Small intestine (tissue), 7 donors: ENCODE measurements around the gene CLIP2. TPM values are rescaled to one million over a fixed set of nuclear protein-coding genes. Genes with fewer than 3 reads are reported as not detected.
"Not testable (repeated sequence)": the region's sequence is repeated elsewhere in the genome, so short reads cannot be mapped to it uniquely, and the experiment has no call there.

Source experiments
- DNase-seq, 2 donors: peaks; one replicate each; pipeline versions ENCODE4 v3.0.0 to v3.0.0-alpha.2; 2013
- FAIRE-seq: peaks from 2 replicates; lab custom pipeline; 2012; peaks lifted over from hg19 to GRCh38; lab: Jason Lieb, UNC
- H3K27ac ChIP-seq, 3 donors: one replicate each; pipeline ENCODE4 v1.5.1; 2013; ENCODE audit warnings: low read length in 2 of 3, mild to moderate bottlenecking in 2 of 3, control low read depth in 1 of 3, inconsistent platforms in 1 of 3, low read depth in 1 of 3, moderate library complexity in 1 of 3
- H3K27me3 ChIP-seq, 3 donors: one replicate each; pipeline ENCODE4 v1.6.1; 2013; ENCODE audit warnings: low read length in 3 of 3, inconsistent platforms in 1 of 3; ENCODE audit not compliant: control insufficient read depth in 3 of 3, insufficient read depth in 3 of 3
- H3K36me3 ChIP-seq, 3 donors: one replicate each; pipeline ENCODE4 v1.6.1; 2013; ENCODE audit warnings: low read length in 3 of 3, inconsistent platforms in 1 of 3, low read depth in 1 of 3, mild to moderate bottlenecking in 1 of 3, moderate library complexity in 1 of 3; ENCODE audit not compliant: control insufficient read depth in 3 of 3, insufficient read depth in 2 of 3
- H3K4me1 ChIP-seq, 3 donors: one replicate each; pipeline ENCODE4 v1.6.1; 2013; ENCODE audit warnings: low read length in 2 of 3, inconsistent platforms in 1 of 3, low read depth in 1 of 3, mild to moderate bottlenecking in 1 of 3, moderate library complexity in 1 of 3; ENCODE audit not compliant: control insufficient read depth in 3 of 3, insufficient read depth in 2 of 3
- H3K4me3 ChIP-seq, 3 donors: one replicate each; pipeline ENCODE4 v1.5.1; 2013; ENCODE audit warnings: low read length in 3 of 3, control low read depth in 1 of 3, inconsistent platforms in 1 of 3, low read depth in 1 of 3, mild to moderate bottlenecking in 1 of 3, moderate library complexity in 1 of 3
- H3K9me3 ChIP-seq, 2 donors: one replicate each; pipeline ENCODE4 v1.6.1; 2013; ENCODE audit warnings: low read depth in 1 of 2, low read length in 1 of 2; ENCODE audit not compliant: control insufficient read depth in 2 of 2, insufficient read depth in 1 of 2
- WGBS, 3 donors: extraction: QIAGEN DNeasy Blood & Tissue Kit; methylation state at CpG; one replicate each; pipeline ENCODE4 v1.1.7; 2013; 5-methylcytosine and 5-hydroxymethylcytosine counted together
- polyA plus RNA-seq, 4 donors: library from polyadenylated mRNA; stranded (reverse) in 3 of 4; unstranded in 1 of 4; fragments of 200-250 nt in 3 of 4; fragments of 120-200 nt in 1 of 4; gene quantifications; one replicate each; pipeline versions ENCODE4 v1.2.1 to v1.2.3, GENCODE V29; 2013
- donor health status: healthy with polysubstance abuse.
- donor health status: control.
- donor health status: control.
- donor health status: Bipolar disorder and iron deficiency.
- donor health status: healthy.

The CLIP2 gene
- polyA plus RNA-seq, 4 donors: 11.3 to 25.9 (median 16.4) TPM

DNA sequence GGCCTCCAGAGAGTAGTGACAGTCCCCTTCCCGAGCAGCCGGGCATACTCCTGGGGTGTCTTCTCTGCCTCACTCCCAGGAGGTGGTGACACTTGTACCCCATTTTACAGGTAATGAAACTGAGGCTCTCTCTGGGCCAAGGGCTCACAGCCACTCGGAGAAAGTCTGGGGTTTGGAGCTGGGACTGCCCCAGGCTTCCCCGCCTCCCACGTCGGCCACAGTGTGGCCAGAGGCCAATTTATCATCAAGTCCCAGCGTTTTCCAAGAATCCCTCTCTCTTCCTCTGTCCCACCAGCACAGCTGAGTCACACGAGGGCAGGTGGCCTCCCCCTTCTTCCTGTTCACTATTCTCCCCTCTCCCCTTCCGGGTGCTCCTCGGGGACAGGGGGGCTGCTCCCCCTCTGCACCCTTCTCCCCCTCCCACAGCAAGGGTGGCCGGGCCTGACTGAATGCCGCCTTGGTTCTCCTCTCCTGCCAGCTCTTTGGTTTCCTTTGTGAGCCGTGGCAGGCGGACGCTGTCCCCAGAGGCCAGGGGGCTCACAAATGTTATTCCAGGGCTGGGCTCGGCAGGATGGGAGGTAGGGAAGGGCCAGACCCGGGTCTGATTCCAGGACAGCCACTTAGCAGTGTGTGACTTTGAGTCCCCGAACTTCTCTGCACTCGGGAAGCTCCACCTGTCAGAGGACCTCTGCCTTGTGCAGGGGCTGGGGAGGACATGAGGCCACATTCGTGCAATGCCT, 17.7 kb downstream of the CLIP2 start:
- Histone ChIP-seq H3K36me3 (peaks cover 0 to 7% (median 0%) of the 10 kb centered on the region in 3 donors), H3K4me3 (no peak overlapping the region), H3K4me1 (peaks cover 0 to 6% (median 0%) of the 10 kb centered on the region in 3 donors), H3K9me3 (no peaks in the 10 kb centered on the region), H3K27ac (peak overlapping the region in 1 of 3 donors; percentile 37), H3K27me3 (no peaks in the 10 kb centered on the region)
- WGBS, 3 donors: 31 to 55% (median 40%) methylated on average over 20 of the region's 20 CpGs
- FAIRE-seq (no peak), DNase-seq (peak in 1 of 2 donors; percentile 31)

DNA sequence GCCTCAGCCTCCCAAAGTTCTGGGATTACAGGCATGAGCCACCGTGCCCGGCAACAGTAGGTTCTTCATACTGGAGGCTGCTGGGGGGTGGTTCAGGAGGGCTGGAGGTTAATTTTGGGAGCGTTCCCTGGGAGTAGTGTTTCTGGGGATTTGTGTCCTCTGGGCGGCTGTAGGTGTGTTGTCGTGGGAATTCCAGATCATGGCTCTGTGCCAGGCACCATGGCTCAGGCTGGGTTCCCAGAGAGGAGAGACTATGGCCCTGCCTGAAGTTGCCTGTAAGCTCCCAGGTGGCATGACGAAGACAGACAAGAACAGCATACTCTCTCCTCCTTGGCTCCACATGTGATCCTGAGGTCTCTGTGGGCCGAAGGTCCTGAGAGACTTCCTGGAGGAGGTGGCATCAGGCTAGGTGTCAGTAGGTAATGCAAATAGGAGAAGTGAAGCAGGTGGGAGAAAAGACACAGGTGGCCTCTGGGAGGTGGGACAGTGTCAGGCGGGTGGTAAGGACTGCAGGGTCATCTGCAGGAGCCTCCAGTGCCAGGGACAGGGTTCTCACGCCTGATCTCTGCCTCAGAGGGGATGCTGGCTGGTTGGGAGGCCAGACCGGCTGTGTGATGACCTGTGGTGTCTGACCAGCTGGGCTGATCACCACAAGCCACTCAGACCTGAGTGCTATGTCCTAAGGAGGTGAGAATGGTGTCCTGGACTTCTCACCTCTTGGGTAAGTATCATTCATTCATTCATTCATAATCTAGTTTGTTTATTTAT, 18.7 kb downstream of the CLIP2 start:
- H3K27me3 ChIP-seq: no peaks in the 10 kb centered on the region
- FAIRE-seq (no peak), DNase-seq (no peak)
- peaks cover 0 to 6% (median 0%) of the 10 kb centered on the region in 3 donors for H3K4me1 ChIP-seq
- 57 to 80% (median 73%) methylated on average over 10 of the region's 10 CpGs for WGBS, 3 donors
- no peaks in the 10 kb centered on the region for H3K9me3 ChIP-seq
- no peak overlapping the region for H3K27ac ChIP-seq
- no peak overlapping the region for H3K4me3 ChIP-seq
- H3K36me3 ChIP-seq: peaks cover 0 to 11% (median 0%) of the 10 kb centered on the region in 3 donors

DNA sequence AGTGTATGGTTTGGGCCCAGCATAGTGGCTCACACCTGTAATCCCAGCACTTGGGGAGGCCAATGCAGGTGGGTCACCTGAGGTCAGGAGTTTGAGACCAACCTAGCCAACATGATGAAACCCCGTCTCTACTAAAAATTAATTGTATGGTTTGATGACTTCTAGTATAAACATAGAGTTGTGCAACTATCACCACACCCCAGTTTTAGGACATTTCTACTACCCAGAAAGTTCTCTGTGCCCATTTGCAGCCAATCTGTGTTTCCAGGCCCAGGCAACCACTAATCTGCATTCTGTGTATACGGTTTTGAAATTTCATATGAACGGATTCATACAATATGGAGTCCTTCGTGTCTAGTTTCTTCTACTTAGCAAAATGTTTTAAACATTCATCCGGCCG, 20.0 kb downstream of the CLIP2 start:
- H3K27me3 ChIP-seq: no peaks in the 10 kb centered on the region
- 86 to 89% (median 89%) methylated on average over 6 of the region's 6 CpGs for WGBS, 3 donors
- H3K4me1 ChIP-seq: peaks cover 0 to 6% (median 0%) of the 10 kb centered on the region in 3 donors
- no peak overlapping the region for H3K4me3 ChIP-seq
- FAIRE-seq (no peak), DNase-seq (no peak)
- no peaks in the 10 kb centered on the region for H3K9me3 ChIP-seq
- H3K27ac ChIP-seq: no peak overlapping the region
- peaks cover 0 to 11% (median 0%) of the 10 kb centered on the region in 3 donors for H3K36me3 ChIP-seq

- H3K27ac ChIP-seq: no peak overlapping the region
- FAIRE-seq (no peak), DNase-seq (peak in 1 of 2 donors; percentile 37)
Observed at GRCh38 chr7:74311305-74311744, 22.1 kb downstream of the CLIP2 start.

DNA sequence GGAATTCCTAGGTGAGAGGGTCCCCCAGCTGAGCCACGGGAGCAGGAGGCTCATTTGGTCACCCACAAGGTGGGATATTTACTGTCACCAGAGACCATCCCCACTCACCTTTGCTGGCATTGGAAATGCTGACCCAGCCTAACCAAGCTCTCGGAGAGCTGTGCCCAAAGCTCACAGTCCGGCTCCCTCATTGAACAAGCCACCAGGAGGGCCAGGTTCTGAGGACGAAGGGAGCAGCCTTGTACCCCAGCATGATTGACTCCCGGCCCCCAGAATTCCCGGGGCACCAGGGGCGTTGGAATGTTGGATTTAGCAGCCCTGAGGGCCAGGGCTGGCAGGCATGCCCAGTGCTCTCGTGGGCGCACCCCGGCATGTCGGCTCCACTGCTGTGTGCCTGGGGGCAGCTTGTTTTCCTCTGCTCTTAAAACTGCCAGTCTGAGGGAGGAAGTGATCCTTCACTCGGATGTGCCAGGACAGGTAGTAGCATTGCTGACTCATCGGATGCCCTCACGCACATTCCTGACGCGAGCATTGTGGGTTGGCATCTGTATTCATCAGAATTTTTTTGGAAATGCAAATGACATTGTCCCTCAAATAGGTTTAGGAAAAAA, 23.3 kb downstream of the CLIP2 start:
- no peaks in the 10 kb centered on the region for H3K4me1 ChIP-seq
- no peaks in the 10 kb centered on the region for H3K27me3 ChIP-seq
- H3K36me3 ChIP-seq: peaks cover 0 to 16% (median 0%) of the 10 kb centered on the region in 3 donors
- FAIRE-seq (no peak), DNase-seq (no peak)
- H3K27ac ChIP-seq: no peak overlapping the region
- no peak overlapping the region for H3K4me3 ChIP-seq
- H3K9me3 ChIP-seq: no peaks in the 10 kb centered on the region
- 78 to 86% (median 85%) methylated on average over 16 of the region's 16 CpGs for WGBS, 3 donors

More at GRCh38 chr7:74311305-74311744, 22.1 kb downstream of the CLIP2 start:
- H3K36me3 ChIP-seq: peaks cover 0 to 11% (median 0%) of the 10 kb centered on the region in 3 donors
- 68 to 73% (median 71%) methylated on average over 4 of the region's 4 CpGs for WGBS, 3 donors
- peaks cover 0 to 6% (median 0%) of the 10 kb centered on the region in 3 donors for H3K4me1 ChIP-seq
- no peaks in the 10 kb centered on the region for H3K27me3 ChIP-seq
- H3K4me3 ChIP-seq: no peak overlapping the region
- no peaks in the 10 kb centered on the region for H3K9me3 ChIP-seq

- not testable (repeated sequence) for H3K4me3 ChIP-seq, H3K4me1 ChIP-seq, H3K9me3 ChIP-seq, H3K27me3 ChIP-seq, DNase-seq, FAIRE-seq, H3K27ac ChIP-seq
- 80 to 87% (median 87%) methylated on average over 4 of the region's 4 CpGs for WGBS, 3 donors
- peaks cover 0 to 30% (median 2%) of the 10 kb centered on the region in 3 donors for H3K36me3 ChIP-seq
Observed at GRCh38 chr7:74315891-74316290, 26.7 kb downstream of the CLIP2 start.

GRCh38 chr7:74317146-74317782, 28.1 kb downstream of the CLIP2 start:
- Histone ChIP-seq H3K4me3 (no peak overlapping the region), H3K4me1 (no peaks in the 10 kb centered on the region), H3K27ac (no peak overlapping the region), H3K36me3 (peaks cover 0 to 30% (median 2%) of the 10 kb centered on the region in 3 donors), H3K9me3 (no peaks in the 10 kb centered on the region), H3K27me3 (no peaks in the 10 kb centered on the region)
- FAIRE-seq (no peak), DNase-seq (no peak)
- WGBS, 3 donors: 95 to 96% (median 95%) methylated on average over 20 of the region's 20 CpGs

DNA sequence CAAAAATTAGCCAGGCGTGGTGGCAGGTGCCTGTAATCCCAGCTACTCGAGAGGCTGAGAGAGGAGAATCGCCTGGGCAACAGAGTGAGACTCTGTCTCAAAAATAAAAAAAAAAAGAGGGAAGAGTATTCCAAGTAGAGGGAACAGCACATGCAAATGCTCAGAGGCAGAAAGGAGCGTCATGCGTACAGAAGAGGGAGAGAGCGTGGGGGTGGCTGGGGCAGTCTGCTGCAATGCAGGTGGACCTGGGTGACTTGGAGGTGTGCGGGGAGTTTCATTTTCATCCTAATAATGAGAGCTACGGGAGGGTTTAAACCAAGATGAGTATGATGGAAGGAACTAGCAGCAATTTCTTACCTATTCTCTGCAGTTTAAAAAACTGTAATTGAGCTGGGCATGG, 28.8 kb downstream of the CLIP2 start:
- WGBS, 3 donors: 89 to 95% (median 92%) methylated on average over 8 of the region's 8 CpGs
- no peaks in the 10 kb centered on the region for H3K27me3 ChIP-seq
- H3K27ac ChIP-seq: no peak overlapping the region
- DNase-seq: no peak
- no peaks in the 10 kb centered on the region for H3K4me1 ChIP-seq
- peaks cover 0 to 28% (median 2%) of the 10 kb centered on the region in 3 donors for H3K36me3 ChIP-seq
- no peak overlapping the region for H3K4me3 ChIP-seq
- no peak for FAIRE-seq
- no peaks in the 10 kb centered on the region for H3K9me3 ChIP-seq
